HG02884 (cell line): Measurements from ENCODE around the gene TMEM14A.

Experiments used
- ATAC-seq: cut with Tn5 transposase; IDR thresholded peaks from one replicate; pipeline ENCODE4 v1.9.1; 2021; ENCODE audit warnings: mild to moderate bottlenecking, moderate library complexity; ENCODE audit not compliant: unreplicated experiment

Gene TMEM14A

GRCh38 chr6:52670502-52671409 is at the start of gene TMEM14A:
Gene TMEM14A (plus strand): TSS chr6:52671113. CDS start chr6:52677103, 5,990 bp downstream.
- ATAC-seq, result peak; percentile 92

- no peak for ATAC-seq
Observed at GRCh38 chr6:52621631-52622030, 49.3 kb upstream of the TMEM14A start.

GRCh38 chr6:52622810-52623209 is 48.1 kb upstream of the TMEM14A start:
- no peak for ATAC-seq

GRCh38 chr6:52632011-52632410 is 38.9 kb upstream of the TMEM14A start:
- no peak for ATAC-seq

- no peak for ATAC-seq
Observed at GRCh38 chr6:52634211-52634610, 36.7 kb upstream of the TMEM14A start.

- ATAC-seq, result no peak
Observed at GRCh38 chr6:52635049-52635577, 35.8 kb upstream of the TMEM14A start.

GRCh38 chr6:52636830-52637229 is 34.1 kb upstream of the TMEM14A start:
- ATAC-seq, result no peak

GRCh38 chr6:52639493-52639892 is 31.4 kb upstream of the TMEM14A start:
- ATAC-seq, result no peak

- ATAC-seq, result no peak
Observed at GRCh38 chr6:52640170-52640569, 30.7 kb upstream of the TMEM14A start.

GRCh38 chr6:52640916-52641315 is 30.0 kb upstream of the TMEM14A start:
- no peak for ATAC-seq

GRCh38 chr6:52641388-52641787 is 29.5 kb upstream of the TMEM14A start:
- ATAC-seq, result no peak

GRCh38 chr6:52641826-52642225 is 29.1 kb upstream of the TMEM14A start:
- no peak for ATAC-seq

GRCh38 chr6:52642368-52642767 is 28.5 kb upstream of the TMEM14A start:
- ATAC-seq, result no peak

GRCh38 chr6:52643158-52643557 is 27.8 kb upstream of the TMEM14A start:
- no peak for ATAC-seq

GRCh38 chr6:52644253-52644652 is 26.7 kb upstream of the TMEM14A start:
- ATAC-seq, result no peak

- ATAC-seq, result no peak
Observed at GRCh38 chr6:52645976-52646375, 24.9 kb upstream of the TMEM14A start.

GRCh38 chr6:52647199-52647598 is 23.7 kb upstream of the TMEM14A start:
- ATAC-seq, result no peak

- no peak for ATAC-seq
Observed at GRCh38 chr6:52649536-52650160, 21.3 kb upstream of the TMEM14A start.

GRCh38 chr6:52650941-52651340 is 20.0 kb upstream of the TMEM14A start:
- ATAC-seq, result no peak

GRCh38 chr6:52653151-52653550 is 17.8 kb upstream of the TMEM14A start:
- ATAC-seq, result no peak

GRCh38 chr6:52654007-52654406 is 16.9 kb upstream of the TMEM14A start:
- ATAC-seq, result no peak

GRCh38 chr6:52654592-52654991 is 16.3 kb upstream of the TMEM14A start:
- no peak for ATAC-seq
